Brain microvascular endothelial cell (primary cell): ENCODE results near the gene UNC13B.

Experiments used
- DNase-seq: peaks from one replicate; pipeline ENCODE4 v3.0.0-alpha.2; 2020
- H3K27ac ChIP-seq: fragments of 250-450 bp; sonication (Bioruptor Pico); 2 replicates; pipeline ENCODE4 v1.5.1; 2020; ENCODE audit warnings: mild to moderate bottlenecking, moderate library complexity
- H3K27me3 ChIP-seq: fragments of 250-450 bp; sonication (Bioruptor Pico); replicated peaks from 2 replicates; pipeline ENCODE4 v1.5.1; 2020; ENCODE audit warnings: mild to moderate bottlenecking
- H3K36me3 ChIP-seq: fragments of 250-450 bp; sonication (Bioruptor Pico); replicated peaks from 2 replicates; pipeline ENCODE4 v1.5.1; 2020; ENCODE audit warnings: mild to moderate bottlenecking
- H3K4me3 ChIP-seq: 2 replicates; pipeline ENCODE4 v1.5.1; 2011; ENCODE audit warnings: low read depth, mild to moderate bottlenecking, control low read depth, low read length, moderate library complexity
- in situ Hi-C: cut with HindIII; loops from 2 replicates; pipeline ENCODE4 v1.10.0; 2017; ENCODE audit warnings: low sequenced_read_pairs, low pct_ligation_motif_present
- TF ChIP-seq, protein P1 (sequence below): IDR thresholded peaks from 2 replicates; pipeline ENCODE4 v1.5.1; 2011; ENCODE audit warnings: low read depth, mild to moderate bottlenecking, moderate library complexity, low read length, control low read depth, inconsistent platforms; ENCODE audit errors: missing control alignments

UNC13B gene

DNA sequence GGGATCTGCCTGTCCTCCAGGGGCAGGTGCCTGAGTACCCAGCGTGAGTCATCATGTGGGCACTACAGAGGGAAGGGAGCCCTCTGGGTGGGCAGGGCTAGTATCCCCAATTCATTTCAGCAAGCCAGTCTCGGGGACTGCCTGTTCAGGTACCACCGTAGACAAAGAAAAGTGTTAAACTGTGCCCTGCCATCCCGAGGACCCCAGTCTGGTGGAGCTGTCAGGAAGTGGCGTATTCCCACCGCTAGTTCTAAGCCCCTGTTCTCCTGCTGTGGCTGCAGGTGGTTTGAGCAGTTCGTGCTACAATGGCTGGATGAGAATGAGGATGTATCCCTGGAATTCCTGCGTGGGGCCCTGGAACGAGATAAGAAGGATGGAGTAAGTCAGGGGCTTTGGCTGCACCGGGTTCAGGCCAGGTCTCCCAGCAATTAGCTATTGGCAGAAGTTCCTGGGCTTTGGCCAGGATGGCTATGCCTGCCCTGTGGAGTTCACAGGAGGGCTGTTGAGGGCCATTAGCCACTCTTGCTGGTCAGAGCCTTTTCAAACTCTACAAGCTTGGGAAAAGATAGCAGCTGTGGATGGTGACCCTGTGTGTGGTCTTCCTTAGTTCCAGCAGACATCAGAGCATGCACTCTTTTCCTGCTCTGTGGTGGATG, 234.9 kb downstream of the UNC13B start:
- Histone ChIP-seq H3K27ac (no peak overlapping the region), H3K4me3 (no peak overlapping the region), H3K36me3 (peaks cover 25% of the 10 kb centered on the region), H3K27me3 (no peaks in the 10 kb centered on the region)
- no peak for DNase-seq
- TF ChIP-seq, protein P1, sequence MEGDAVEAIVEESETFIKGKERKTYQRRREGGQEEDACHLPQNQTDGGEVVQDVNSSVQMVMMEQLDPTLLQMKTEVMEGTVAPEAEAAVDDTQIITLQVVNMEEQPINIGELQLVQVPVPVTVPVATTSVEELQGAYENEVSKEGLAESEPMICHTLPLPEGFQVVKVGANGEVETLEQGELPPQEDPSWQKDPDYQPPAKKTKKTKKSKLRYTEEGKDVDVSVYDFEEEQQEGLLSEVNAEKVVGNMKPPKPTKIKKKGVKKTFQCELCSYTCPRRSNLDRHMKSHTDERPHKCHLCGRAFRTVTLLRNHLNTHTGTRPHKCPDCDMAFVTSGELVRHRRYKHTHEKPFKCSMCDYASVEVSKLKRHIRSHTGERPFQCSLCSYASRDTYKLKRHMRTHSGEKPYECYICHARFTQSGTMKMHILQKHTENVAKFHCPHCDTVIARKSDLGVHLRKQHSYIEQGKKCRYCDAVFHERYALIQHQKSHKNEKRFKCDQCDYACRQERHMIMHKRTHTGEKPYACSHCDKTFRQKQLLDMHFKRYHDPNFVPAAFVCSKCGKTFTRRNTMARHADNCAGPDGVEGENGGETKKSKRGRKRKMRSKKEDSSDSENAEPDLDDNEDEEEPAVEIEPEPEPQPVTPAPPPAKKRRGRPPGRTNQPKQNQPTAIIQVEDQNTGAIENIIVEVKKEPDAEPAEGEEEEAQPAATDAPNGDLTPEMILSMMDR: no peak
- in situ Hi-C loops: no loop called here

DNA sequence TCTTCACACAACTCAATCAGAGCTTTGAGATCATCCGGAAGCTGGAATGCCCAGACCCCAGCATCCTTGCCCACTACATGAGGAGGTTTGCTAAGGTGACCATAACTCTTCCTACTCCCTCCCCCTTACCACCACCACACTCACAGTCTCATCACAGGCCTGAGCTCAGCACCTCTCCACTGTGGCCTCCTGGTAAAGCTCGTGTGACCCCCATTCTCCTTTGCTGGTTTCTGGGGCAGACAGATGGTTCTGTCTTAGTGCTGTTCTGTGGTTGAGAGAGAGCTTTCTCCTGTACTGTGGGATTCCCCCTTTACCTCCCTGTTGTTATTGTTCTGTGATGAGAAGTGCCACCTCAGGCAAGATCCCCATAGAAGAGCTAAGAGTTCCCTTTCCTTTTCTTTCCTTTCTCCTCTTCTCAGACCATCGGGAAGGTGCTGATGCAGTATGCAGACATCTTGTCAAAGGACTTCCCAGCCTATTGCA, 235.4 kb downstream of the UNC13B start:
- Histone ChIP-seq H3K27ac (no peak overlapping the region), H3K4me3 (no peak overlapping the region), H3K27me3 (no peaks in the 10 kb centered on the region), H3K36me3 (peaks cover 25% of the 10 kb centered on the region)
- in situ Hi-C loops: no loop called here
- TF ChIP-seq, protein P1: no peak
- DNase-seq: no peak

- Histone ChIP-seq H3K36me3 (peaks cover 27% of the 10 kb centered on the region), H3K27me3 (no peaks in the 10 kb centered on the region), H3K27ac (no peak overlapping the region), H3K4me3 (no peak overlapping the region)
- no peak for DNase-seq
- TF ChIP-seq, protein P1: no peak
- in situ Hi-C loops: no loop called here
Observed at GRCh38 chr9:35397923-35398322, 236.1 kb downstream of the UNC13B start.

GRCh38 chr9:35398651-35399335, 237.0 kb downstream of the UNC13B start:
- in situ Hi-C loops: no loop called here
- DNase-seq: no peak
- Histone ChIP-seq H3K36me3 (peaks cover 30% of the 10 kb centered on the region), H3K27ac (no peak overlapping the region), H3K27me3 (no peaks in the 10 kb centered on the region), H3K4me3 (no peak overlapping the region)
- TF ChIP-seq, protein P1: no peak

DNA sequence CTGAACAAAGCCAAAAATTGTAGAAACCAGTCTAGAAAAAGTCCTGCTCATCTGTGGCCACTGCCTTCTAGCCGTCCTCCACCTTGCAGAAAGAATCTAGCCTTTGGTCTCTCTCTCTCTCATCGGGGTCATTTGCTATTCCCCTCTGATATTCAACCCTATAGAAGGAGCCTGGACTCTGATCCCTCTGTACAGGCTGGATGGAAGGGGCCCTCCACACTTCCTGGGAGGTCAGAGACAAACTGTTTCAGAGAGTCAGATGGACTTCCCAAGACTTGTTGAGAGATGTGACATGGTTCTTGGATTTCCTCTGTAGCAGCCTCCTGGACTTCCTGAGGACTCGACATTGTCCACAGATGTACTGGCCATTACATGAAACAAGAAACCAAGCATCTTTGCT, 243.1 kb downstream of the UNC13B start:
- no peak for DNase-seq
- peaks cover 10% of the 10 kb centered on the region for H3K36me3 ChIP-seq
- TF ChIP-seq, protein P1: no peak

More for the DNA sequence above, 243.1 kb downstream of the UNC13B start:
- Histone ChIP-seq H3K27me3 (no peaks in the 10 kb centered on the region), H3K27ac (no peak overlapping the region), H3K4me3 (no peak overlapping the region)
- in situ Hi-C loops: no loop called here
